ENCODE results near the gene GCNA. TPM values are rescaled to one million over a fixed set of nuclear protein-coding genes. Genes with fewer than 3 reads are reported as not detected.

The GCNA gene
- total and polyA plus RNA-seq, 2 experiments from 2014 or later = 1.2 to 1.5 TPM

GRCh38 chrX:71543316-71543715, 34.9 kb upstream of the GCNA start:
- Histone ChIP-seq H3K4me2 (no peak overlapping the region), H3K4me3 (no peak overlapping the region), H3K27ac (ENCODE audit: low read depth) (no peak overlapping the region), H3F3A (replicated peaks; ENCODE audit: low read depth) (no peaks in the 10 kb centered on the region), H4K20me1 (replicated peaks; ENCODE audit: insufficient read depth) (peaks cover 46% of the 10 kb centered on the region), H2AFZ (no peak overlapping the region), H3K79me2 (replicated peaks; ENCODE audit: insufficient read depth) (peaks cover 96% of the 10 kb centered on the region), H3K27me3 (ENCODE audit: insufficient read depth) (no peaks in the 10 kb centered on the region), H3K4me1 (ENCODE audit: insufficient read depth) (peaks cover 19% of the 10 kb centered on the region), H3K9me2 (ENCODE audit: insufficient read depth) (no peaks in the 10 kb centered on the region), H3K36me3 (ENCODE audit: insufficient read depth) (peaks cover 19% of the 10 kb centered on the region; the same call in 1 of the 2 replicates)
- Mint-ChIP-seq H3K9me3 (no peaks in the 10 kb centered on the region), H3K4me3 (no peak overlapping the region), H3K36me3 (ENCODE audit: low read depth) (peaks cover 64% of the 10 kb centered on the region), H3K27me3 (ENCODE audit: insufficient read depth, low read depth, poor library complexity) (peaks cover 4% of the 10 kb centered on the region), H3K27ac (no peak overlapping the region), H3K4me1 (peaks cover 41% of the 10 kb centered on the region)
- no peak for DNase-seq (ENCODE audit: low spot score)
- TF ChIP-seq STAT1 (IDR thresholded peaks at IDR 0.05; ENCODE audit: unreplicated experiment) = no peak
- TF ChIP-seq, protein P1, sequence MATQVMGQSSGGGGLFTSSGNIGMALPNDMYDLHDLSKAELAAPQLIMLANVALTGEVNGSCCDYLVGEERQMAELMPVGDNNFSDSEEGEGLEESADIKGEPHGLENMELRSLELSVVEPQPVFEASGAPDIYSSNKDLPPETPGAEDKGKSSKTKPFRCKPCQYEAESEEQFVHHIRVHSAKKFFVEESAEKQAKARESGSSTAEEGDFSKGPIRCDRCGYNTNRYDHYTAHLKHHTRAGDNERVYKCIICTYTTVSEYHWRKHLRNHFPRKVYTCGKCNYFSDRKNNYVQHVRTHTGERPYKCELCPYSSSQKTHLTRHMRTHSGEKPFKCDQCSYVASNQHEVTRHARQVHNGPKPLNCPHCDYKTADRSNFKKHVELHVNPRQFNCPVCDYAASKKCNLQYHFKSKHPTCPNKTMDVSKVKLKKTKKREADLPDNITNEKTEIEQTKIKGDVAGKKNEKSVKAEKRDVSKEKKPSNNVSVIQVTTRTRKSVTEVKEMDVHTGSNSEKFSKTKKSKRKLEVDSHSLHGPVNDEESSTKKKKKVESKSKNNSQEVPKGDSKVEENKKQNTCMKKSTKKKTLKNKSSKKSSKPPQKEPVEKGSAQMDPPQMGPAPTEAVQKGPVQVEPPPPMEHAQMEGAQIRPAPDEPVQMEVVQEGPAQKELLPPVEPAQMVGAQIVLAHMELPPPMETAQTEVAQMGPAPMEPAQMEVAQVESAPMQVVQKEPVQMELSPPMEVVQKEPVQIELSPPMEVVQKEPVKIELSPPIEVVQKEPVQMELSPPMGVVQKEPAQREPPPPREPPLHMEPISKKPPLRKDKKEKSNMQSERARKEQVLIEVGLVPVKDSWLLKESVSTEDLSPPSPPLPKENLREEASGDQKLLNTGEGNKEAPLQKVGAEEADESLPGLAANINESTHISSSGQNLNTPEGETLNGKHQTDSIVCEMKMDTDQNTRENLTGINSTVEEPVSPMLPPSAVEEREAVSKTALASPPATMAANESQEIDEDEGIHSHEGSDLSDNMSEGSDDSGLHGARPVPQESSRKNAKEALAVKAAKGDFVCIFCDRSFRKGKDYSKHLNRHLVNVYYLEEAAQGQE (IDR thresholded peaks at IDR 0.05; ENCODE audit: unreplicated experiment) = no peak
- TF ChIP-seq, protein P2, sequence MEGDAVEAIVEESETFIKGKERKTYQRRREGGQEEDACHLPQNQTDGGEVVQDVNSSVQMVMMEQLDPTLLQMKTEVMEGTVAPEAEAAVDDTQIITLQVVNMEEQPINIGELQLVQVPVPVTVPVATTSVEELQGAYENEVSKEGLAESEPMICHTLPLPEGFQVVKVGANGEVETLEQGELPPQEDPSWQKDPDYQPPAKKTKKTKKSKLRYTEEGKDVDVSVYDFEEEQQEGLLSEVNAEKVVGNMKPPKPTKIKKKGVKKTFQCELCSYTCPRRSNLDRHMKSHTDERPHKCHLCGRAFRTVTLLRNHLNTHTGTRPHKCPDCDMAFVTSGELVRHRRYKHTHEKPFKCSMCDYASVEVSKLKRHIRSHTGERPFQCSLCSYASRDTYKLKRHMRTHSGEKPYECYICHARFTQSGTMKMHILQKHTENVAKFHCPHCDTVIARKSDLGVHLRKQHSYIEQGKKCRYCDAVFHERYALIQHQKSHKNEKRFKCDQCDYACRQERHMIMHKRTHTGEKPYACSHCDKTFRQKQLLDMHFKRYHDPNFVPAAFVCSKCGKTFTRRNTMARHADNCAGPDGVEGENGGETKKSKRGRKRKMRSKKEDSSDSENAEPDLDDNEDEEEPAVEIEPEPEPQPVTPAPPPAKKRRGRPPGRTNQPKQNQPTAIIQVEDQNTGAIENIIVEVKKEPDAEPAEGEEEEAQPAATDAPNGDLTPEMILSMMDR (conservative IDR thresholded peaks at IDR 0.05; ENCODE audit: low read depth in 2 of 2) = no peak
- TF ChIP-seq CREB1 (CRISPR knock-in tag; IDR thresholded peaks at IDR 0.05; ENCODE audit: low read depth) = no peak
- no peak for TF ChIP-seq EZH2phosphoT487 (IDR thresholded peaks at IDR 0.05; ENCODE audit: unreplicated experiment)
- TF ChIP-seq EZH2 (IDR thresholded peaks at IDR 0.05; ENCODE audit: low read depth, unreplicated experiment) = no peak
- TF ChIP-seq JUNB (IDR thresholded peaks at IDR 0.05; ENCODE audit: unreplicated experiment) = no peak
- no peak for TF ChIP-seq NANOG (IDR thresholded peaks at IDR 0.05; ENCODE audit: borderline replicate concordance)
- TF ChIP-seq, protein P3, sequence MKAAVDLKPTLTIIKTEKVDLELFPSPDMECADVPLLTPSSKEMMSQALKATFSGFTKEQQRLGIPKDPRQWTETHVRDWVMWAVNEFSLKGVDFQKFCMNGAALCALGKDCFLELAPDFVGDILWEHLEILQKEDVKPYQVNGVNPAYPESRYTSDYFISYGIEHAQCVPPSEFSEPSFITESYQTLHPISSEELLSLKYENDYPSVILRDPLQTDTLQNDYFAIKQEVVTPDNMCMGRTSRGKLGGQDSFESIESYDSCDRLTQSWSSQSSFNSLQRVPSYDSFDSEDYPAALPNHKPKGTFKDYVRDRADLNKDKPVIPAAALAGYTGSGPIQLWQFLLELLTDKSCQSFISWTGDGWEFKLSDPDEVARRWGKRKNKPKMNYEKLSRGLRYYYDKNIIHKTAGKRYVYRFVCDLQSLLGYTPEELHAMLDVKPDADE (IDR thresholded peaks at IDR 0.05) = no peak
- TF ChIP-seq POLR2AphosphoS5 (IDR thresholded peaks at IDR 0.05; ENCODE audit: low read depth) = no peak
- TF ChIP-seq, protein P4, sequence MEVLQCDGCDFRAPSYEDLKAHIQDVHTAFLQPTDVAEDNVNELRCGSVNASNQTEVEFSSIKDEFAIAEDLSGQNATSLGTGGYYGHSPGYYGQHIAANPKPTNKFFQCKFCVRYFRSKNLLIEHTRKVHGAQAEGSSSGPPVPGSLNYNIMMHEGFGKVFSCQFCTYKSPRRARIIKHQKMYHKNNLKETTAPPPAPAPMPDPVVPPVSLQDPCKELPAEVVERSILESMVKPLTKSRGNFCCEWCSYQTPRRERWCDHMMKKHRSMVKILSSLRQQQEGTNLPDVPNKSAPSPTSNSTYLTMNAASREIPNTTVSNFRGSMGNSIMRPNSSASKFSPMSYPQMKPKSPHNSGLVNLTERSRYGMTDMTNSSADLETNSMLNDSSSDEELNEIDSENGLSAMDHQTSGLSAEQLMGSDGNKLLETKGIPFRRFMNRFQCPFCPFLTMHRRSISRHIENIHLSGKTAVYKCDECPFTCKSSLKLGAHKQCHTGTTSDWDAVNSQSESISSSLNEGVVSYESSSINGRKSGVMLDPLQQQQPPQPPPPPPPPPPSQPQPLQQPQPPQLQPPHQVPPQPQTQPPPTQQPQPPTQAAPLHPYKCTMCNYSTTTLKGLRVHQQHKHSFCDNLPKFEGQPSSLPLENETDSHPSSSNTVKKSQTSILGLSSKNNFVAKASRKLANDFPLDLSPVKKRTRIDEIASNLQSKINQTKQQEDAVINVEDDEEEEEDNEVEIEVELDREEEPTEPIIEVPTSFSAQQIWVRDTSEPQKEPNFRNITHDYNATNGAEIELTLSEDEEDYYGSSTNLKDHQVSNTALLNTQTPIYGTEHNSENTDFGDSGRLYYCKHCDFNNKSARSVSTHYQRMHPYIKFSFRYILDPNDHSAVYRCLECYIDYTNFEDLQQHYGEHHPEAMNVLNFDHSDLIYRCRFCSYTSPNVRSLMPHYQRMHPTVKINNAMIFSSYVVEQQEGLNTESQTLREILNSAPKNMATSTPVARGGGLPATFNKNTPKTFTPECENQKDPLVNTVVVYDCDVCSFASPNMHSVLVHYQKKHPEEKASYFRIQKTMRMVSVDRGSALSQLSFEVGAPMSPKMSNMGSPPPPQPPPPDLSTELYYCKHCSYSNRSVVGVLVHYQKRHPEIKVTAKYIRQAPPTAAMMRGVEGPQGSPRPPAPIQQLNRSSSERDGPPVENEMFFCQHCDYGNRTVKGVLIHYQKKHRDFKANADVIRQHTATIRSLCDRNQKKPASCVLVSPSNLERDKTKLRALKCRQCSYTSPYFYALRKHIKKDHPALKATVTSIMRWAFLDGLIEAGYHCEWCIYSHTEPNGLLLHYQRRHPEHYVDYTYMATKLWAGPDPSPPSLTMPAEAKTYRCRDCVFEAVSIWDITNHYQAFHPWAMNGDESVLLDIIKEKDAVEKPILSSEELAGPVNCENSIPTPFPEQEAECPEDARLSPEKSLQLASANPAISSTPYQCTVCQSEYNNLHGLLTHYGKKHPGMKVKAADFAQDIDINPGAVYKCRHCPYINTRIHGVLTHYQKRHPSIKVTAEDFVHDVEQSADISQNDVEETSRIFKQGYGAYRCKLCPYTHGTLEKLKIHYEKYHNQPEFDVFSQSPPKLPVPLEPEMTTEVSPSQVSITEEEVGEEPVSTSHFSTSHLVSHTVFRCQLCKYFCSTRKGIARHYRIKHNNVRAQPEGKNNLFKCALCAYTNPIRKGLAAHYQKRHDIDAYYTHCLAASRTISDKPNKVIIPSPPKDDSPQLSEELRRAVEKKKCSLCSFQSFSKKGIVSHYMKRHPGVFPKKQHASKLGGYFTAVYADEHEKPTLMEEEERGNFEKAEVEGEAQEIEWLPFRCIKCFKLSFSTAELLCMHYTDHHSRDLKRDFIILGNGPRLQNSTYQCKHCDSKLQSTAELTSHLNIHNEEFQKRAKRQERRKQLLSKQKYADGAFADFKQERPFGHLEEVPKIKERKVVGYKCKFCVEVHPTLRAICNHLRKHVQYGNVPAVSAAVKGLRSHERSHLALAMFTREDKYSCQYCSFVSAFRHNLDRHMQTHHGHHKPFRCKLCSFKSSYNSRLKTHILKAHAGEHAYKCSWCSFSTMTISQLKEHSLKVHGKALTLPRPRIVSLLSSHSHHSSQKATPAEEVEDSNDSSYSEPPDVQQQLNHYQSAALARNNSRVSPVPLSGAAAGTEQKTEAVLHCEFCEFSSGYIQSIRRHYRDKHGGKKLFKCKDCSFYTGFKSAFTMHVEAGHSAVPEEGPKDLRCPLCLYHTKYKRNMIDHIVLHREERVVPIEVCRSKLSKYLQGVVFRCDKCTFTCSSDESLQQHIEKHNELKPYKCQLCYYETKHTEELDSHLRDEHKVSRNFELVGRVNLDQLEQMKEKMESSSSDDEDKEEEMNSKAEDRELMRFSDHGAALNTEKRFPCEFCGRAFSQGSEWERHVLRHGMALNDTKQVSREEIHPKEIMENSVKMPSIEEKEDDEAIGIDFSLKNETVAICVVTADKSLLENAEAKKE (CRISPR knock-in tag; IDR thresholded peaks at IDR 0.05) = no peak
- no peak for TF ChIP-seq ZNF331 (CRISPR knock-in tag; IDR thresholded peaks at IDR 0.05; ENCODE audit: low read depth)
- TF ChIP-seq ZNF114 (CRISPR knock-in tag; IDR thresholded peaks at IDR 0.05) = no peak
- ATAC-seq = no peak

Data from GM23338 (cell line).